ENCODE measurements around the gene FAM184B. TPM values are rescaled to one million over a fixed set of nuclear protein-coding genes. Genes with fewer than 3 reads are reported as not detected.

The FAM184B gene
- total RNA-seq, result not detected
- under 1 TPM in 1 of 2 donors, not detected in 1; 0.05 TPM for polyA plus RNA-seq
- long read RNA-seq, donor 1, partial matches to known transcripts, result 3 of 16 reads
- long read RNA-seq, donor 1, other reads (novel, unspliced or antisense), result 13 of 16 reads
- long read RNA-seq, donor 2, partial matches to known transcripts, result 0 of 28 reads
- long read RNA-seq, donor 2, other reads (novel, unspliced or antisense), result 28 of 28 reads

DNA sequence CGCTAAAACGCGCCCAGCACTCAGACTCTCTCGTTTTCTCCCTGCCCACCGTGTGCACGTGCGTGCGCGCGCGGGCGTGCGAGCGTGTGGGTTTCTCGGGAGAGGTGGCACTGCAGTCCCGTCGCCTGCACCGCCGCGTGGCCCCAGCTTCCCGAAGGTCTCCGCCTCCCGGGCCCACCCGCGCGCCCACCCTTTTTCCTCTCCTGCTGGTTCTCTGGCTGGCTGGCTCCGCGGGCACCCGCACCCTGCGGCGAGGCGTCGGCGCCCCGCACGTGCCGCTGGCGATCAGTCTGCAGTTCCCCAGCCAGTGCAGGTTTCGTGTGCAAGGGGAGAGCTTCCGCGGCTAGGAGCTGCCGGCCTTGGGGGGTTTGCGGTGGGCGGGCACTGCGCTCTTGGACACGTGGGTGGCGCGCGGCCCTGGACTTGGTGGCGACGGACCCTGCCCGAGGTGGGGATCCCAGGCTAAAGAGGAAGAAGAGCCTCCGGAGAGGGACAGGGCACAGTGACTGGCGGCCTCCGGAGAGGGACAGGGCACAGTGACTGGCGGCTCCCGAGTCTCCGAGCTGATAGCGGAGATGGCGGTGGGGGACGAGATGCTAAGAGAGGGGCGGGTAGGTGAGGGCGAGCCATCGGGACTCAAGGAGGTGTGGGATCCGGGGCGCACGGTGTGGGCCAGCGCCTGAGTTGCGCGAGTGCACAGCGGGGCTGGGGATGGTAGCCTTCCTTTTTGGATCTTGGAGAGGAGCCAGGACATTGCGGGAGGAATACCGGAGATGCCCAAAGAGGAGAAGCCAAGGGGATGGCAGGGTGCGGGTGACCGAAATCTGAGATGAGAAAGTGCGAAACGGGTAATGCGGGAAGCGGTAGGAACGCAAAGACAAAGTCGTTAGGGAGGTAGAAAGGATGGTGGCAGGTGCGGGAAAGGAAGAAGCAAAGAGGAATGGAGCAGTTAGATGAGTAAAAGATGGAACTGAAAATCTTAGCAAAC lies at the start of gene FAM184B:
Gene FAM184B (minus strand): TSS at position 322 of the 988 bp plus-strand sequence. CDS start 322 bp downstream, outside the sequence.
- peak; percentile 34 for ATAC-seq (ENCODE audit: low FRiP score)
- H3K27ac ChIP-seq (ENCODE audit: low read depth in 1 of 2, low read length in 2 of 2), result no peak within 1 kb of the TSS
- intact Hi-C loops (cut with DNase I), result no loop called here
- peak within 1 kb of the TSS in 1 of 2 donors; percentile 45 for H3K4me3 ChIP-seq (ENCODE audit: low read length in 2 of 2)
- DNase-seq, result peak in 1 of 2 donors; percentile 45
- no peaks in the 10 kb centered on the region for H3K9me3 ChIP-seq (ENCODE audit: control insufficient read depth, low read length)
- no peaks in the 10 kb centered on the region for H3K36me3 ChIP-seq (ENCODE audit: control insufficient read depth in 1 of 2, insufficient read depth in 2 of 2, low read length in 1 of 2)
- H3K4me1 ChIP-seq (ENCODE audit: control insufficient read depth in 1 of 2, insufficient read depth in 2 of 2, low read length in 2 of 2), result no peaks in the 10 kb centered on the region
- WGBS, 2 donors, result 2 to 3% methylated on average over 73 to 82 of the region's 82 CpGs
- peaks cover 0 to 3% of the 10 kb centered on the region in 2 donors for H3K27me3 ChIP-seq (ENCODE audit: control insufficient read depth in 1 of 2, insufficient read depth in 2 of 2, low read length in 1 of 2)

DNA sequence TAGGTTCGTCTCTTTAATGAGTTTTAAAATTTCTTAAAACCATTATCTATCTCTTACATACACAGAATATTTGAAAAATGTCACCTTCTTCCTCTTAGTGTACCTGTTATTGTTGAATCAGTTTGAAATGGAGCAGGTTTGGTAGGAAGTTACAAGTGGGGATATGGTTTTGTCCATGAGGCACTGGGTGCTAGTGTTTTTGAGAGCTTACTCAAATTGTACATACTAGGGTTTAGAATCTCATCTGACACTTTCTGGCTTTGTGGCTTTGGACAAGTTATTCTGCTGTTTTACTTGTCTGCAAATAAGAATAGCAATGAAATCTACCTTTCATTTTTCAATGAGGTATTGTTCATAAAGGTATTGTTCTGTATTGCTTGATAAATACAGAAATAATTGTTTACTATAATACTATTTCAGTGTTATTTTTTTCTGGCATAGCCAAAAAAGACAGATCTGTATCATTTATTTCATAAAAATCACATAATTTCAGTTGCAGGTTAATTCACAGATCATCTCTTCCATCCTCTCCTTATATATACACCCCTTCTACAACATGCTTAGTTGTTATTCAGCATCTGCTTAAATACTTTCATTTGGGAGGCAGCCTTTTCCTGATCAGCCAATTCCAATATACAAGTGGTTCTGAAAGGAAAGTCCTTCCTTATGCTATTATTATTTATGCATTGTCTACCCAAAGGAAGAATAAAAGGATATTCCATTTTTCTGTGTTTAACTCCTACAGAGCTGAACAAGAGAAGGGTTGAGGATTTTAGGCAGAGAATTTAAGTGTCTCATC lies 42.6 kb upstream of the FAM184B start:
- H3K27ac ChIP-seq (ENCODE audit: low read depth in 1 of 2, low read length in 2 of 2), result no peak overlapping the region
- H3K4me1 ChIP-seq (ENCODE audit: control insufficient read depth in 1 of 2, insufficient read depth in 2 of 2, low read length in 2 of 2), result no peaks in the 10 kb centered on the region
- intact Hi-C loops (cut with DNase I), result loop anchor here in 1 of 2 donors (10.0 kb wide), 1 partner anchor 761 kb away; no protein-coding TSS in a partner anchor
- DNase-seq, result no peak
- no peaks in the 10 kb centered on the region for H3K9me3 ChIP-seq (ENCODE audit: control insufficient read depth, low read length)
- no peak overlapping the region for H3K4me3 ChIP-seq (ENCODE audit: low read length in 2 of 2)
- 77% methylated on average over 1 of the region's 1 CpG for WGBS, 2 donors
- H3K36me3 ChIP-seq (ENCODE audit: control insufficient read depth in 1 of 2, insufficient read depth in 2 of 2, low read length in 1 of 2), result no peaks in the 10 kb centered on the region
- no peak for ATAC-seq (ENCODE audit: low FRiP score)
- H3K27me3 ChIP-seq (ENCODE audit: control insufficient read depth in 1 of 2, insufficient read depth in 2 of 2, low read length in 1 of 2), result no peaks in the 10 kb centered on the region

DNA sequence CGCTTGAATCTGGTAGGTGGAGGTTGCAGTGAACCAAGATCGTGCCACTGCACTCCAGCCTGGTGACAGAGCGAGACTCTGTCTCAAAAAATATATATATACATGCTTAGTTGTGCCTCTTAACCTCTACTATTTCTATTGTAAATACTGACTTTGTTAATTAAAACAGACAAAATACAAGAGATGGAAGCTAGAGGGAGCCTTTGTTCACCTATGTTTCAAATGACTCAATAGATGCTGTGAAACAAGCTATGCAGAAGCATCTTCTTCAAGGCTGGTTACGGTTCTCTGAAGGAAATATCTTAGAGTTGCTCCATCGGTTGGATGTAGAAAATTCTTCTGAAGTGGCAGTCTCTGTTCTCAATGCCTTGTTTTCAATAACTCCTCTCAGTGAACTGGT lies 35.6 kb upstream of the FAM184B start:
- Histone ChIP-seq H3K36me3 (ENCODE audit: control insufficient read depth in 1 of 2, insufficient read depth in 2 of 2, low read length in 1 of 2) (no peaks in the 10 kb centered on the region), H3K4me1 (ENCODE audit: control insufficient read depth in 1 of 2, insufficient read depth in 2 of 2, low read length in 2 of 2) (no peaks in the 10 kb centered on the region), H3K27me3 (ENCODE audit: control insufficient read depth in 1 of 2, insufficient read depth in 2 of 2, low read length in 1 of 2) (no peaks in the 10 kb centered on the region), H3K27ac (ENCODE audit: low read depth in 1 of 2, low read length in 2 of 2) (no peak overlapping the region), H3K9me3 (ENCODE audit: control insufficient read depth, low read length) (no peaks in the 10 kb centered on the region), H3K4me3 (ENCODE audit: low read length in 2 of 2) (no peak overlapping the region)
- intact Hi-C loops (cut with DNase I), result loop anchor here in 1 of 2 donors (5.0 kb wide), 1 partner anchor 775 kb away; no protein-coding TSS in a partner anchor
- DNase-seq, result no peak
- ATAC-seq (ENCODE audit: low FRiP score), result no peak
- WGBS, 2 donors, result 54 to 58% methylated on average over 5 of the region's 5 CpGs

DNA sequence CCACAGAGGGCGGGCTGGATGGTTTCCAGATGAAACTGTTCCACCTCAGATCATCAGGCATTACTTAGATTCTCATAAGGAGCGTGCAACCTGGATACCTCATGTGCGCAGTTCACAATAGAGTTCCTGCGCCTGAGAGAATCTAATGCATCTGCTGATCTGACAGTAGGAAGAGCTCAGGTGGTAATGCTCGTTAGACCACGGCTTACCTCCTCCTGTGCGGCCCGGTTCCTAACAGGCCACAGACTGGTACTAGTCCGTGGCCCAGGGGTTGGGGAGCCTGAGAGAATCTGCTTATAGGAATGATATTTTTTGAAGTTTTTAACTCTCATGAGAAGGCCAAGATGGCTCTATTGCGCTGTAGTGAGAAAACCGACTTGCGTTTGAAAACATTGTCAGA lies 34.7 kb upstream of the FAM184B start:
- no peaks in the 10 kb centered on the region for H3K36me3 ChIP-seq (ENCODE audit: control insufficient read depth in 1 of 2, insufficient read depth in 2 of 2, low read length in 1 of 2)
- WGBS, 2 donors, result 97% methylated on average over 12 of the region's 12 CpGs

DNA sequence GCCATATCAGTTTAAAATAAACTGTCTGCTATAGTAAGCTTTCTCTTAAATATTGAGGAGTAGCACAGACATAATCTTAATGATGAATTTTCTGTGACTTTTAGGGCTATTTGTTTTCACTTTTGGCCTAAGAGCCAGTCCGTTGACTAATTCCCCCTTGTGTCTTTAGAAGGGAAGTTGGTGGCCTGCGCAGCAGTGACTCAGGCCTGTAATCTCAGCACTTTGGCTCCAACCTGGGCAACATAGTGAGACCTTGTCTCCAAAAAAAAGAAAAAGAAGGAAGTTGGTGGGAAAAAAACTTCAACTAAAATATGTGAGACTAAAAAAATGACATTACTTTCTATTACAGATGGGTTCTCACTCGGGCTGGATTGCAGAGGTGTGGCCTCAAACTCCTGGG lies 32.7 kb upstream of the FAM184B start:
- 10% methylated on average over 3 of the region's 3 CpGs for WGBS, 2 donors
- H3K36me3 ChIP-seq (ENCODE audit: control insufficient read depth in 1 of 2, insufficient read depth in 2 of 2, low read length in 1 of 2), result no peaks in the 10 kb centered on the region

More for the DNA sequence above, 34.7 kb upstream of the FAM184B start:
- H3K4me1 ChIP-seq (ENCODE audit: control insufficient read depth in 1 of 2, insufficient read depth in 2 of 2, low read length in 2 of 2), result no peaks in the 10 kb centered on the region
- no peaks in the 10 kb centered on the region for H3K9me3 ChIP-seq (ENCODE audit: control insufficient read depth, low read length)
- intact Hi-C loops (cut with DNase I), result loop anchor here in 1 of 2 donors (5.0 kb wide), 1 partner anchor 776 kb away; no protein-coding TSS in a partner anchor
- DNase-seq (no peak), ATAC-seq (ENCODE audit: low FRiP score) (no peak)
- H3K27me3 ChIP-seq (ENCODE audit: control insufficient read depth in 1 of 2, insufficient read depth in 2 of 2, low read length in 1 of 2), result no peaks in the 10 kb centered on the region
- H3K4me3 ChIP-seq (ENCODE audit: low read length in 2 of 2), result no peak overlapping the region
- no peak overlapping the region for H3K27ac ChIP-seq (ENCODE audit: low read depth in 1 of 2, low read length in 2 of 2)

DNA sequence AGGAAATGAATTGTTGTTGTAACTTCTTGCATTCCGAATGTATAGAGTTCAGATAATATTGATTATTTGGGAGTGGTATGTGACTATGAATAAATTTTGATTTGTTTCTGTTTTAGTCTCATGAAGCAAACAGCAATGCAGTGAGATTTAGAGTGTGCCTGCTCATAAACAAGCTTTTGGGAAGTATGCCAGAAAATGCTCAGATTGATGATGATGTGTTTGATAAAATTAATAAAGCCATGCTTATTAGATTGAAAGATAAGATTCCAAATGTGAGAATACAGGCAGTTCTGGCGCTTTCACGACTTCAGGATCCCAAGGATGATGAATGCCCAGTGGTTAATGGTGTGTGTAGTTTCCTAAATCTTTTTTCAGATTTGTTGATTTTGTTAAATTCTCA lies 31.4 kb upstream of the FAM184B start:
- 50 to 57% methylated on average over 3 of the region's 3 CpGs for WGBS, 2 donors
- no peak for ATAC-seq (ENCODE audit: low FRiP score)
- Histone ChIP-seq H3K4me1 (ENCODE audit: control insufficient read depth in 1 of 2, insufficient read depth in 2 of 2, low read length in 2 of 2) (no peaks in the 10 kb centered on the region), H3K4me3 (ENCODE audit: low read length in 2 of 2) (no peak overlapping the region), H3K36me3 (ENCODE audit: control insufficient read depth in 1 of 2, insufficient read depth in 2 of 2, low read length in 1 of 2) (no peaks in the 10 kb centered on the region), H3K9me3 (ENCODE audit: control insufficient read depth, low read length) (no peaks in the 10 kb centered on the region), H3K27ac (ENCODE audit: low read depth in 1 of 2, low read length in 2 of 2) (no peak overlapping the region), H3K27me3 (ENCODE audit: control insufficient read depth in 1 of 2, insufficient read depth in 2 of 2, low read length in 1 of 2) (no peaks in the 10 kb centered on the region)
- no peak for DNase-seq
- intact Hi-C loops (cut with DNase I), result loop anchor here (5.0 kb wide), 2 partner anchors 236 to 266 kb away; partner anchors contain the start of gene LAP3 (in 1 of the 2)

More for the DNA sequence above, 32.7 kb upstream of the FAM184B start:
- DNase-seq (no peak), ATAC-seq (ENCODE audit: low FRiP score) (no peak)
- intact Hi-C loops (cut with DNase I), result loop anchor here (5.0 kb wide), 2 partner anchors 237 to 267 kb away; partner anchors contain the start of gene LAP3 (in 1 of the 2)
- no peaks in the 10 kb centered on the region for H3K4me1 ChIP-seq (ENCODE audit: control insufficient read depth in 1 of 2, insufficient read depth in 2 of 2, low read length in 2 of 2)
- H3K27me3 ChIP-seq (ENCODE audit: control insufficient read depth in 1 of 2, insufficient read depth in 2 of 2, low read length in 1 of 2), result no peaks in the 10 kb centered on the region
- no peak overlapping the region for H3K4me3 ChIP-seq (ENCODE audit: low read length in 2 of 2)
- no peaks in the 10 kb centered on the region for H3K9me3 ChIP-seq (ENCODE audit: control insufficient read depth, low read length)
- no peak overlapping the region for H3K27ac ChIP-seq (ENCODE audit: low read depth in 1 of 2, low read length in 2 of 2)

DNA sequence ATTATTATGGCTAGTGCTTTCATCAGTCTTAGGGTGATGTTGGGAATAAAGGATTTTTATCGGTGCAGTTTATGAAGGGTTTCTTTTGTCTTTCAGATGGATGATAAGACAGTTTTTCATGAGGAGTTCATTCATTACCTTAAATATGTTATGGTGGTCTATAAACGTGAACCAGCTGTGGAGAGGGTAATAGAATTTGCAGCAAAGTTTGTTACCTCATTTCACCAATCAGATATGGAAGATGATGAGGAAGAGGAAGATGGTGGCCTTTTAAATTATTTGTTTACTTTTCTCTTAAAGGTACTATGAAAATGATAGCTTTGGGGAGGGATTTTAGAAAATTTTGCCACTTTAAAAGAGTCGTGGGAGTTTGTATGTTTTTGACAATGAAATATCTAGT lies 30.7 kb upstream of the FAM184B start:
- ATAC-seq (ENCODE audit: low FRiP score) (no peak), DNase-seq (no peak)
- Histone ChIP-seq H3K27ac (ENCODE audit: low read depth in 1 of 2, low read length in 2 of 2) (no peak overlapping the region), H3K36me3 (ENCODE audit: control insufficient read depth in 1 of 2, insufficient read depth in 2 of 2, low read length in 1 of 2) (no peaks in the 10 kb centered on the region), H3K4me3 (ENCODE audit: low read length in 2 of 2) (no peak overlapping the region), H3K4me1 (ENCODE audit: control insufficient read depth in 1 of 2, insufficient read depth in 2 of 2, low read length in 2 of 2) (no peaks in the 10 kb centered on the region), H3K9me3 (ENCODE audit: control insufficient read depth, low read length) (no peaks in the 10 kb centered on the region), H3K27me3 (ENCODE audit: control insufficient read depth in 1 of 2, insufficient read depth in 2 of 2, low read length in 1 of 2) (no peaks in the 10 kb centered on the region)
- intact Hi-C loops (cut with DNase I), result loop anchor here (5.0 kb wide), 2 partner anchors 235 to 265 kb away; partner anchors contain the start of gene LAP3 (in 1 of the 2)
- WGBS, 2 donors, result 9 to 15% methylated on average over 3 of the region's 3 CpGs

DNA sequence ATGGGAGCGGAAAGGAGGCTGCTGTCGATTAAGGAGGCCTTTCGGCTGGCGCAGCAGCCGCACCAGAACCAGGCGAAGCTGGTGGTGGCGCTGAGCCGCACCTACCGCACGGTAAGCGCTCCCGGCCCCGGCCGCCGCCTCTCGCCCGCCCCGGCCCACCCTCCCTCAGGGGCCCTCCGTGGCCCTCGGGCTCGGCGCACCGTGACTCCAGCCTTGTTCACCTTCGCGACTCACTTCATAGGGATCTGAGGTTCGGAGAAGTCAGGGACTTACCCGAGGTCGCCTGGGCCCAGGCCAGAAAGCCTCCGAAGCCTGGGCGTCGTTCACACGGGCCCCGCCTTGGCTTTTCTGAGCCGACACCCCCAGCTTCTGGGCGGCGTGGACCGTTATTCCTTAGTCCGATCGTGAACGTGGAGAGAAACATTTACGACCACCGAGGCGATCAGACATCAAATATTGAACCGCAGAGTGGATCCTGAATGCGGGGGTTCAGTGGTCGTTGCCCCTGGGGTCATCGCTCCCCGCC lies 29.7 kb upstream of the FAM184B start:
- ATAC-seq (ENCODE audit: low FRiP score) (peak; percentile 27), DNase-seq (peak in 1 of 2 donors; percentile 46)
- no peaks in the 10 kb centered on the region for H3K4me1 ChIP-seq (ENCODE audit: control insufficient read depth in 1 of 2, insufficient read depth in 2 of 2, low read length in 2 of 2)
- no peaks in the 10 kb centered on the region for H3K36me3 ChIP-seq (ENCODE audit: control insufficient read depth in 1 of 2, insufficient read depth in 2 of 2, low read length in 1 of 2)
- H3K27ac ChIP-seq (ENCODE audit: low read depth in 1 of 2, low read length in 2 of 2), result no peak overlapping the region
- H3K9me3 ChIP-seq (ENCODE audit: control insufficient read depth, low read length), result no peaks in the 10 kb centered on the region
- H3K4me3 ChIP-seq (ENCODE audit: low read length in 2 of 2), result peak overlapping the region in 1 of 2 donors; percentile 18
- intact Hi-C loops (cut with DNase I), result loop anchor here (2.0 to 5.0 kb wide), 4 partner anchors 210 to 264 kb away; partner anchors contain the start of genes LAP3 (in 1 of the 2) and LCORL (in 1 of the 2)
- no peaks in the 10 kb centered on the region for H3K27me3 ChIP-seq (ENCODE audit: control insufficient read depth in 1 of 2, insufficient read depth in 2 of 2, low read length in 1 of 2)
- WGBS, 2 donors, result 1% methylated on average over 48 of the region's 48 CpGs
